DND-41 (cell line): ENCODE measurements around the gene MAN2C1.
"Not testable (repeated sequence)": the region's sequence is repeated elsewhere in the genome, so short reads cannot be mapped to it uniquely, and the experiment has no call there.

Experiments
- CTCF ChIP-seq: IDR thresholded peaks from 2 replicates; pipeline ENCODE4 v1.5.1; 2012; ENCODE audit warnings: borderline replicate concordance, low read length, moderate library complexity, mild to moderate bottlenecking; ENCODE audit not compliant: poor library complexity, severe bottlenecking; ENCODE audit errors: extremely low read depth
- EZH2 ChIP-seq: IDR thresholded peaks from 3 replicates; pipeline ENCODE4 v1.6.1; 2012; ENCODE audit warnings: borderline replicate concordance, low read depth, mild to moderate bottlenecking, moderate library complexity, low read length, inconsistent platforms; ENCODE audit not compliant: severe bottlenecking

GRCh38 chr15:75333654-75334419, 34.6 kb downstream of the MAN2C1 start:
- not testable (repeated sequence) for TF ChIP-seq CTCF, EZH2
